T-cell (primary cell): ENCODE measurements around the gene SPATA31D1. TPM values are rescaled to one million over a fixed set of nuclear protein-coding genes. Genes with fewer than 3 reads are reported as not detected.

Source experiments
- ATAC-seq, 4 experiments: fragments of 200-7000 bp in 3 of 4; fragments of 150-1000 bp in 1 of 4; cut with Tn5 transposase; replicated peaks in 1 of 4; 1 replicate in 3 of 4; 2 replicates in 1 of 4; pipeline ENCODE4 v1.10.0; 2021; ENCODE audit warnings: moderate library complexity in 3 of 4, mild to moderate bottlenecking in 2 of 4, moderate number of reproducible peaks in 1 of 4
- CTCF ChIA-PET, 2 donors: fragments of 300-600 bp; sonication (Branson Sonifier 250); formaldehyde crosslinking; loops; one replicate each; lab custom pipeline; 2022; ENCODE audit warnings: antibody characterized with exemption in 2 of 2; lab: Charles Lee
- POLR2A ChIA-PET, 2 donors: fragments of 300-600 bp; sonication (Branson Sonifier 250); formaldehyde crosslinking; loops; one replicate each; lab custom pipeline; 2022; ENCODE audit warnings: antibody characterized with exemption in 2 of 2; lab: Charles Lee
- DNase-seq, 35 experiments: peaks; one replicate each; pipeline versions ENCODE4 v3.0.0 to v3.0.0-alpha.2; 2013 to 2023
- H3K27ac ChIP-seq: one replicate; pipeline ENCODE4 v1.5.1; 2013; ENCODE audit warnings: low read length
- H3K27me3 ChIP-seq, 2 experiments: replicated peaks in 1 of 2; 1 replicate in 1 of 2; 2 replicates in 1 of 2; pipeline versions ENCODE4 v1.6.1 to v1.7.0; 2013; ENCODE audit warnings: low read length in 1 of 2, mixed read lengths in 1 of 2; ENCODE audit not compliant: control insufficient read depth in 2 of 2, insufficient read depth in 2 of 2; ENCODE audit errors: extremely low read depth in 1 of 2
- H3K36me3 ChIP-seq, 2 donors: 1 replicate in 1 of 2; 2 replicates in 1 of 2; pipeline versions ENCODE4 v1.6.1 to v1.7.0; 2013; ENCODE audit warnings: low read length in 1 of 2; ENCODE audit not compliant: control insufficient read depth in 2 of 2, insufficient read depth in 1 of 2; ENCODE audit errors: extremely low read depth in 1 of 2
- H3K4me1 ChIP-seq, 2 experiments: 1 replicate in 1 of 2; 2 replicates in 1 of 2; pipeline versions ENCODE4 v1.6.1 to v1.7.0; 2013; ENCODE audit warnings: low read length in 2 of 2, mixed read lengths in 1 of 2; ENCODE audit not compliant: insufficient read depth in 2 of 2, control insufficient read depth in 1 of 2; ENCODE audit errors: extremely low read depth in 1 of 2
- H3K4me3 ChIP-seq, 2 donors: 1 replicate in 1 of 2; 2 replicates in 1 of 2; pipeline versions ENCODE4 v1.5.1 to v1.7.0; 2013; ENCODE audit warnings: mild to moderate bottlenecking in 2 of 2, low read length in 1 of 2, moderate library complexity in 1 of 2; ENCODE audit not compliant: control insufficient read depth in 1 of 2; ENCODE audit errors: extremely low read depth in 1 of 2
- H3K9me3 ChIP-seq: 2 replicates; pipeline ENCODE4 v1.7.0; 2013
- H3K27ac Mint-ChIP-seq, 2 donors: one replicate each; pipeline ENCODE4 v1.8.0; 2020 to 2021; ENCODE audit warnings: mild to moderate bottlenecking in 2 of 2, mixed read lengths in 2 of 2
- H3K27me3 Mint-ChIP-seq, 2 donors: one replicate each; pipeline ENCODE4 v1.8.0; 2021 to 2022; ENCODE audit warnings: mixed read lengths in 2 of 2
- H3K36me3 Mint-ChIP-seq: one replicate; pipeline ENCODE4 v1.8.0; 2021; ENCODE audit warnings: mixed read lengths
- H3K4me1 Mint-ChIP-seq, 3 donors: one replicate each; pipeline ENCODE4 v1.8.0; 2020 to 2022; ENCODE audit warnings: mixed read lengths in 3 of 3, mild to moderate bottlenecking in 1 of 3
- H3K4me3 Mint-ChIP-seq, 3 donors: one replicate each; pipeline ENCODE4 v1.8.0; 2020 to 2022; ENCODE audit warnings: mild to moderate bottlenecking in 3 of 3, mixed read lengths in 3 of 3, moderate library complexity in 3 of 3
- H3K9me3 Mint-ChIP-seq, 3 donors: one replicate each; pipeline ENCODE4 v1.8.0; 2020 to 2022; ENCODE audit warnings: mixed read lengths in 3 of 3
- WGBS: methylation state at CpG from one replicate; pipeline ENCODE4 v1.1.5; 2013; ENCODE audit warnings: missing lambda C conversion rate; ENCODE audit not compliant: insufficient coverage; 5-methylcytosine and 5-hydroxymethylcytosine counted together
- total RNA-seq, 35 experiments: library from RNA in 6 of 35; stranded (reverse) in 6 of 35; fragments of 120-200 nt in 1 of 35; gene quantifications; one replicate each; pipeline versions ENCODE4 v1.2.1 to v1.2.4 and lab custom pipeline; 2013 to 2026

The SPATA31D1 gene
- total RNA-seq, 5 donors from 2014 or later (not counting 1 experiment from before 2014, with no cell fraction given), result not detected

GRCh38 chr9:82011133-82011532, 22.6 kb downstream of the SPATA31D1 start:
- H3K4me3 ChIP-seq, result no peak overlapping the region
- H3K4me1 ChIP-seq, result no peaks in the 10 kb centered on the region
- Mint-ChIP-seq H3K9me3 (peaks cover 5 to 16% (median 14%) of the 10 kb centered on the region in 3 donors), H3K27me3 (peaks cover 0 to 5% of the 10 kb centered on the region in 2 donors), H3K36me3 (no peaks in the 10 kb centered on the region), H3K4me1 (no peaks in the 10 kb centered on the region), H3K4me3 (no peak overlapping the region), H3K27ac (no peak overlapping the region)
- POLR2A ChIA-PET, result no interaction called here
- no peaks in the 10 kb centered on the region for H3K27me3 ChIP-seq
- no peak for DNase-seq
- H3K36me3 ChIP-seq, result no peaks in the 10 kb centered on the region
- no peak overlapping the region for H3K27ac ChIP-seq
- ATAC-seq, result no peak
- H3K9me3 ChIP-seq, result no peaks in the 10 kb centered on the region
- WGBS, result 82% methylated on average over 2 of the region's 3 CpGs
- CTCF ChIA-PET, result no interaction called here

- H3K36me3 Mint-ChIP-seq, result no peaks in the 10 kb centered on the region
- CTCF ChIA-PET, result no interaction called here
- H3K9me3 Mint-ChIP-seq, result peaks cover 8 to 18% (median 16%) of the 10 kb centered on the region in 3 donors
- no peaks in the 10 kb centered on the region for H3K27me3 ChIP-seq
- H3K4me3 ChIP-seq, result no peak overlapping the region
- H3K27me3 Mint-ChIP-seq, result no peaks in the 10 kb centered on the region
- no peaks in the 10 kb centered on the region for H3K4me1 Mint-ChIP-seq
- no peak overlapping the region for H3K27ac Mint-ChIP-seq
- no peaks in the 10 kb centered on the region for H3K9me3 ChIP-seq
- no peaks in the 10 kb centered on the region for H3K36me3 ChIP-seq
- POLR2A ChIA-PET, result no interaction called here
- WGBS, result no CpG with 5 or more reads among the region's 1 CpG
- DNase-seq (no peak), ATAC-seq (no peak)
- no peak overlapping the region for H3K27ac ChIP-seq
- no peaks in the 10 kb centered on the region for H3K4me1 ChIP-seq
- no peak overlapping the region for H3K4me3 Mint-ChIP-seq
Measured at GRCh38 chr9:82012276-82012675, 23.7 kb downstream of the SPATA31D1 start.

GRCh38 chr9:82020331-82020730, 31.8 kb downstream of the SPATA31D1 start:
- Mint-ChIP-seq H3K4me1 (no peaks in the 10 kb centered on the region), H3K27me3 (no peaks in the 10 kb centered on the region), H3K9me3 (peaks cover 12 to 21% (median 20%) of the 10 kb centered on the region in 3 donors), H3K36me3 (no peaks in the 10 kb centered on the region), H3K27ac (no peak overlapping the region), H3K4me3 (no peak overlapping the region)
- Histone ChIP-seq H3K36me3 (no peaks in the 10 kb centered on the region), H3K27ac (no peak overlapping the region), H3K4me3 (no peak overlapping the region), H3K9me3 (no peaks in the 10 kb centered on the region), H3K27me3 (no peaks in the 10 kb centered on the region), H3K4me1 (no peaks in the 10 kb centered on the region)
- DNase-seq (no peak), ATAC-seq (no peak)
- ChIA-PET CTCF (interaction anchor here (0.5 to 0.7 kb wide), 2 partner anchors 13 to 1629 kb away, joined by 3 to 5 read pairs; no protein-coding TSS in a partner anchor), POLR2A (no interaction called here)

GRCh38 chr9:82021198-82021597, 32.6 kb downstream of the SPATA31D1 start:
- POLR2A ChIA-PET, result no interaction called here
- H3K36me3 ChIP-seq, result no peaks in the 10 kb centered on the region
- H3K4me3 ChIP-seq, result no peak overlapping the region

GRCh38 chr9:82022121-82022520, 33.5 kb downstream of the SPATA31D1 start:
- ChIA-PET POLR2A (no interaction called here), CTCF (no interaction called here)
- H3K4me3 Mint-ChIP-seq, result no peak overlapping the region
- ATAC-seq (no peak), DNase-seq (no peak)
- WGBS, result 80% methylated on average over 1 of the region's 2 CpGs
- peaks cover 9 to 20% (median 15%) of the 10 kb centered on the region in 3 donors for H3K9me3 Mint-ChIP-seq
- H3K27ac Mint-ChIP-seq, result no peak overlapping the region
- no peaks in the 10 kb centered on the region for H3K36me3 Mint-ChIP-seq
- H3K4me1 ChIP-seq, result no peaks in the 10 kb centered on the region
- H3K4me3 ChIP-seq, result no peak overlapping the region
- H3K27me3 ChIP-seq, result no peaks in the 10 kb centered on the region
- no peaks in the 10 kb centered on the region for H3K4me1 Mint-ChIP-seq
- H3K27me3 Mint-ChIP-seq, result no peaks in the 10 kb centered on the region
- H3K36me3 ChIP-seq, result no peaks in the 10 kb centered on the region
- no peak overlapping the region for H3K27ac ChIP-seq
- no peaks in the 10 kb centered on the region for H3K9me3 ChIP-seq

More at GRCh38 chr9:82021198-82021597, 32.6 kb downstream of the SPATA31D1 start:
- Histone ChIP-seq H3K4me1 (no peaks in the 10 kb centered on the region), H3K9me3 (no peaks in the 10 kb centered on the region), H3K27ac (no peak overlapping the region), H3K27me3 (no peaks in the 10 kb centered on the region)
- Mint-ChIP-seq H3K27me3 (no peaks in the 10 kb centered on the region), H3K9me3 (peaks cover 12 to 20% (median 20%) of the 10 kb centered on the region in 3 donors), H3K4me3 (no peak overlapping the region), H3K4me1 (no peaks in the 10 kb centered on the region), H3K36me3 (no peaks in the 10 kb centered on the region), H3K27ac (no peak overlapping the region)
- no peak for ATAC-seq
- no peak for DNase-seq
- CTCF ChIA-PET, result no interaction called here

- no peaks in the 10 kb centered on the region for H3K4me1 ChIP-seq
- H3K27me3 ChIP-seq, result no peaks in the 10 kb centered on the region
- Mint-ChIP-seq H3K27ac (no peak overlapping the region), H3K4me3 (no peak overlapping the region), H3K27me3 (no peaks in the 10 kb centered on the region), H3K4me1 (no peaks in the 10 kb centered on the region), H3K36me3 (no peaks in the 10 kb centered on the region), H3K9me3 (peaks cover 3 to 13% (median 9%) of the 10 kb centered on the region in 3 donors)
- 100% methylated on average over 1 of the region's 1 CpG for WGBS
- CTCF ChIA-PET, result no interaction called here
- H3K4me3 ChIP-seq, result no peak overlapping the region
- no peaks in the 10 kb centered on the region for H3K9me3 ChIP-seq
- no peak overlapping the region for H3K27ac ChIP-seq
- DNase-seq (no peak), ATAC-seq (no peak)
- H3K36me3 ChIP-seq, result no peaks in the 10 kb centered on the region
- POLR2A ChIA-PET, result no interaction called here
Measured at GRCh38 chr9:82024908-82025307, 36.3 kb downstream of the SPATA31D1 start.
